Measurements from ENCODE around the gene OCRL.
A peak's percentile ranks its signal among the peaks of the same experiment; 100 is the strongest.
"Not testable (repeated sequence)": the region's sequence is repeated elsewhere in the genome, so short reads cannot be mapped to it uniquely, and the experiment has no call there.

Gene OCRL

DNA sequence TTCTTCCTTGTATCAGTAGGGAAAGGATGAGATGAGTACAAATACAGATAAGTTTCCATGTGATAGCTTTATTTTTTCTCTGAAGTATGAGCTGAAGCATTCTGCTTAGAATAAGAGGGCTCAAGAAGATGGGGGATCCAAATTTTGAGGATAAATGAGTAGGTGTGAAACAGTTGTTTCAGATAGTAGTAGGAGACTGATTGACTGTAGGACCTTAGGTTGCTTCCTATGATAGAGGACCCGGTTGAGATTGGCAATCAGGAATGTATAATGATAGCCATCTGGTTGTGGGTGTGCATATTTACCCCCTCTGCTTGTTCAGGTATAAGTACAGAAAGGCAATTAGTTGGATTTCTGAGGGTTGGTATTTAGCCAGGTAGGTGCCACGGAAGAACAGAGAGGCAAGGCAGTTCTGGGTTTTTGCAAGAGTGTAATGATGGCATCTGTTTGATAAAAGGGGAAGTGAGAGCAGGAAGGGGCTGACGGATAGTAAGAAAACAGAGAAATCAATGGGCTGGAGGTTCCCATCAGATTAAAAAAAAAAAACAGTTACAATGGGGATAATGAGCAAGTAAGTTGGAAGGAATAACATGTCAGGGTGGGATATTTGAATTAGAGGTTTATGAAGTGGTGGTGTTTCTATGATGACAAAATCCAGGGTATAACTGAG, 13.7 kb downstream of the OCRL start:
- peak in 1 of 2 experiments; percentile 35 for DNase-seq (ENCODE audit: low read depth in 1 of 2, low spot score in 1 of 2)
- TF ChIP-seq POLR2AphosphoS5 (IDR thresholded peaks at IDR 0.05; ENCODE audit: low read depth) (no peak), SPI1 (IDR thresholded peaks at IDR 0.05; ENCODE audit: borderline replicate concordance, low read depth) (peak; percentile 92), GABPA (IDR thresholded peaks at IDR 0.05; ENCODE audit: low read depth) (peak; percentile 16; the same call in 1 of the 2 replicates)
- TF ChIP-seq, protein P1, sequence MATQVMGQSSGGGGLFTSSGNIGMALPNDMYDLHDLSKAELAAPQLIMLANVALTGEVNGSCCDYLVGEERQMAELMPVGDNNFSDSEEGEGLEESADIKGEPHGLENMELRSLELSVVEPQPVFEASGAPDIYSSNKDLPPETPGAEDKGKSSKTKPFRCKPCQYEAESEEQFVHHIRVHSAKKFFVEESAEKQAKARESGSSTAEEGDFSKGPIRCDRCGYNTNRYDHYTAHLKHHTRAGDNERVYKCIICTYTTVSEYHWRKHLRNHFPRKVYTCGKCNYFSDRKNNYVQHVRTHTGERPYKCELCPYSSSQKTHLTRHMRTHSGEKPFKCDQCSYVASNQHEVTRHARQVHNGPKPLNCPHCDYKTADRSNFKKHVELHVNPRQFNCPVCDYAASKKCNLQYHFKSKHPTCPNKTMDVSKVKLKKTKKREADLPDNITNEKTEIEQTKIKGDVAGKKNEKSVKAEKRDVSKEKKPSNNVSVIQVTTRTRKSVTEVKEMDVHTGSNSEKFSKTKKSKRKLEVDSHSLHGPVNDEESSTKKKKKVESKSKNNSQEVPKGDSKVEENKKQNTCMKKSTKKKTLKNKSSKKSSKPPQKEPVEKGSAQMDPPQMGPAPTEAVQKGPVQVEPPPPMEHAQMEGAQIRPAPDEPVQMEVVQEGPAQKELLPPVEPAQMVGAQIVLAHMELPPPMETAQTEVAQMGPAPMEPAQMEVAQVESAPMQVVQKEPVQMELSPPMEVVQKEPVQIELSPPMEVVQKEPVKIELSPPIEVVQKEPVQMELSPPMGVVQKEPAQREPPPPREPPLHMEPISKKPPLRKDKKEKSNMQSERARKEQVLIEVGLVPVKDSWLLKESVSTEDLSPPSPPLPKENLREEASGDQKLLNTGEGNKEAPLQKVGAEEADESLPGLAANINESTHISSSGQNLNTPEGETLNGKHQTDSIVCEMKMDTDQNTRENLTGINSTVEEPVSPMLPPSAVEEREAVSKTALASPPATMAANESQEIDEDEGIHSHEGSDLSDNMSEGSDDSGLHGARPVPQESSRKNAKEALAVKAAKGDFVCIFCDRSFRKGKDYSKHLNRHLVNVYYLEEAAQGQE (IDR thresholded peaks at IDR 0.05; ENCODE audit: insufficient replicate concordance, low read depth), result no peak
- TF ChIP-seq, protein P2, sequence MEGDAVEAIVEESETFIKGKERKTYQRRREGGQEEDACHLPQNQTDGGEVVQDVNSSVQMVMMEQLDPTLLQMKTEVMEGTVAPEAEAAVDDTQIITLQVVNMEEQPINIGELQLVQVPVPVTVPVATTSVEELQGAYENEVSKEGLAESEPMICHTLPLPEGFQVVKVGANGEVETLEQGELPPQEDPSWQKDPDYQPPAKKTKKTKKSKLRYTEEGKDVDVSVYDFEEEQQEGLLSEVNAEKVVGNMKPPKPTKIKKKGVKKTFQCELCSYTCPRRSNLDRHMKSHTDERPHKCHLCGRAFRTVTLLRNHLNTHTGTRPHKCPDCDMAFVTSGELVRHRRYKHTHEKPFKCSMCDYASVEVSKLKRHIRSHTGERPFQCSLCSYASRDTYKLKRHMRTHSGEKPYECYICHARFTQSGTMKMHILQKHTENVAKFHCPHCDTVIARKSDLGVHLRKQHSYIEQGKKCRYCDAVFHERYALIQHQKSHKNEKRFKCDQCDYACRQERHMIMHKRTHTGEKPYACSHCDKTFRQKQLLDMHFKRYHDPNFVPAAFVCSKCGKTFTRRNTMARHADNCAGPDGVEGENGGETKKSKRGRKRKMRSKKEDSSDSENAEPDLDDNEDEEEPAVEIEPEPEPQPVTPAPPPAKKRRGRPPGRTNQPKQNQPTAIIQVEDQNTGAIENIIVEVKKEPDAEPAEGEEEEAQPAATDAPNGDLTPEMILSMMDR (IDR thresholded peaks at IDR 0.05; ENCODE audit: insufficient read depth, low read length), result no peak
- Histone ChIP-seq H3K27me3 (ENCODE audit: insufficient read depth, poor library complexity, severe bottlenecking) (no peaks in the 10 kb centered on the region), H3K4me3 (replicated peaks; ENCODE audit: insufficient read depth, low read length) (no peak overlapping the region), H3K27ac (replicated peaks) (no peak overlapping the region)

DNA sequence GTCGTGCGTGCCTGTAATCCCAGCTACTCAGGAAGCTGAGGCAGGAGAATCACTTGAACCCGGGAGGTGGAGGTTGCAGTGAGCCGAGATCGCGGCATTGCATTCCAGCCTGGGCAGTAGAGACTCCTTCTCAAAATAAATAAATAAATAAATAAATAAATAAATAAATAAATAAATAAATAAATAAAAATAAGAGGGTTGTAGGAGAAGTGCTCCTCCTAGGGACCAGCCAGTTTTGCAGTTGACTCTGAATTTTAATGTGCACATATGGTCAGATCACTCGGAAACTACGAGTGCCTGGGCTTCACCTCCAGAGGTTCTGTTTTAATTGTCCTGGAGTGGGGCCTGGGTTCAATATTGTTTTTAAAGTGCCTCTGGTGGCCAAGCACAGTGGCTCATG, 14.8 kb downstream of the OCRL start:
- not testable (repeated sequence) for DNase-seq (ENCODE audit: low read depth in 1 of 2, low spot score in 1 of 2); H3K27me3 ChIP-seq (ENCODE audit: insufficient read depth, poor library complexity, severe bottlenecking)

DNA sequence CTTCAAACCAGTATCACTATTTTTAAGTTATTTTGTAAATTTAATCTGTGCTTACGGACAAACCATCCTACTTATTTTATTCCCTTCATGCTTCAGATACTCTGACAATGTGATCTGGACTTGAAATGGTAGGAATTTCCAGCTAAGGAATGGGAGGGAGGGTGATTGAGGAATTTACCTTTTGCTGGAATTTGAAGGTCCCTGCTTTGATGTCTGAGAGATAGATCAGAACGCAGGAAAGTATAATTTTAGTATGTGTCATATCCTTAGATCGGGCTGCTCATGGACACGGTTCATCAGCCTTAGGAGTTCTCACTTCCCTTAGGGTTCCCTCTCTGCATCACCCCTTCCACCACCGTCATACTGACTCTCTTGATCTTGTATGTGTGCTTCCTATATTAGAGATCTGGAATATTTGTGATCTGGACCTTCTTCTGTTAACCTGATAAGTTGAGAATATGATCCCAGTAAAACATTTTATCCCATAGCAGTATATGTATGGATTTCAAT, 16.8 kb downstream of the OCRL start:
- no peak for DNase-seq (ENCODE audit: low read depth in 1 of 2, low spot score in 1 of 2)
- H3K27ac ChIP-seq (replicated peaks), result no peak overlapping the region
- no peak for TF ChIP-seq POLR2AphosphoS5 (IDR thresholded peaks at IDR 0.05; ENCODE audit: low read depth)
- TF ChIP-seq, protein P2 (IDR thresholded peaks at IDR 0.05; ENCODE audit: insufficient read depth, low read length), result no peak
- TF ChIP-seq, protein P1 (IDR thresholded peaks at IDR 0.05; ENCODE audit: insufficient replicate concordance, low read depth), result no peak
- no peak for TF ChIP-seq GABPA (IDR thresholded peaks at IDR 0.05; ENCODE audit: low read depth)
- TF ChIP-seq SPI1 (IDR thresholded peaks at IDR 0.05; ENCODE audit: borderline replicate concordance, low read depth), result no peak
- no peaks in the 10 kb centered on the region for H3K27me3 ChIP-seq (ENCODE audit: insufficient read depth, poor library complexity, severe bottlenecking)
- no peak overlapping the region for H3K4me3 ChIP-seq (replicated peaks; ENCODE audit: insufficient read depth, low read length)

More for the DNA sequence above, 14.8 kb downstream of the OCRL start:
- not testable (repeated sequence) for H3K27ac ChIP-seq (replicated peaks); H3K4me3 ChIP-seq (replicated peaks; ENCODE audit: insufficient read depth, low read length)

DNA sequence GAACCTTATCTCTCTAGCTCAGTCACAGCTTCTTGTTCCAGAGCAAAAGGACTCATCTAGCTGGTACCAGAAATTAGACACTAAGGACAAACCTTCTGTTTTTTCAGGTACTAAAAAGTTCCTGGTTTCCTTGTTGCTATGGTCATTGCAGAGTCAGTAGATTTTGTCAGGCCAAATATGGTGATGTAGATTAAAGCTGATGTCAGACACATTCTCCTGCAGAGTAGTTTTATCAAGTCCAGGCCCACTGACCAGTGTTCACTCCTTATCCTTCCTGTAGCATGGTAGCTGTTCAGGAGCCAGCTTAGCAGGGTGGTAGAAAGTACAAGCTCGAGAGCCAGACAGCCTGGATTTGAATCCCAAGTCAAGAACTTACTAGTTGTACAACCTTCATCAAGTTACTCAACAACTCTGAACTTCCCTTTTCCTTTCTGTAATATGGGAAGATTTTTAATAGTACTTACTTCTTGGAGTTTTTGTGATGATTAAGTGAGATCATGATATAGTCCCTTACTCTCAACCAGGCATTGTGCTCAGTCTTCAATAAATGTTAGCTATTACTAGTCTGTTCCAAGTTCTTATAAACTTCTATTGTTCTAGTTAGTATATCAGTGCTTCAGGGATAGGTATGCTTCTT, 17.9 kb downstream of the OCRL start:
- no peak for DNase-seq (ENCODE audit: low read depth in 1 of 2, low spot score in 1 of 2)
- H3K27me3 ChIP-seq (ENCODE audit: insufficient read depth, poor library complexity, severe bottlenecking), result no peaks in the 10 kb centered on the region
- TF ChIP-seq, protein P2 (IDR thresholded peaks at IDR 0.05; ENCODE audit: insufficient read depth, low read length), result no peak
- TF ChIP-seq SPI1 (IDR thresholded peaks at IDR 0.05; ENCODE audit: borderline replicate concordance, low read depth), result no peak
- no peak for TF ChIP-seq GABPA (IDR thresholded peaks at IDR 0.05; ENCODE audit: low read depth)
- no peak for TF ChIP-seq POLR2AphosphoS5 (IDR thresholded peaks at IDR 0.05; ENCODE audit: low read depth)
- TF ChIP-seq, protein P1 (IDR thresholded peaks at IDR 0.05; ENCODE audit: insufficient replicate concordance, low read depth), result no peak
- no peak overlapping the region for H3K4me3 ChIP-seq (replicated peaks; ENCODE audit: insufficient read depth, low read length)
- H3K27ac ChIP-seq (replicated peaks), result no peak overlapping the region

Data from HL-60 (cell line).